GM23338 (cell line): Measurements from ENCODE around the gene BICDL2. TPM values are rescaled to one million over a fixed set of nuclear protein-coding genes. Genes with fewer than 3 reads are reported as not detected.

Experiments
- ATAC-seq: fragments of 200-7000 bp; cut with Tn5 transposase; 3 replicates; pipeline ENCODE4 v1.9.1; 2020
- DNase-seq: peaks from one replicate; pipeline ENCODE4 v3.0.0-alpha.2; 2015; ENCODE audit warnings: low spot score
- H2AFZ ChIP-seq: fragments of 200-600 bp; sonication (generic); 2 replicates; pipeline ENCODE4 v1.8.0; 2016; ENCODE audit warnings: antibody characterized with exemption, mild to moderate bottlenecking, moderate library complexity
- H3F3A ChIP-seq: fragments of 200-600 bp; sonication (generic); replicated peaks from 2 replicates; pipeline ENCODE4 v1.8.0; 2017; ENCODE audit warnings: antibody characterized with exemption, mixed run types, low read depth
- H3K27ac ChIP-seq: fragments of 200-600 bp; sonication (generic); 2 replicates; pipeline ENCODE4 v1.6.1; 2016; ENCODE audit warnings: low read depth
- H3K27me3 ChIP-seq: fragments of 200-600 bp; sonication (generic); 2 replicates; pipeline ENCODE4 v1.8.0; 2016; ENCODE audit warnings: mild to moderate bottlenecking, mixed run types, moderate library complexity; ENCODE audit not compliant: insufficient read depth
- H3K36me3 ChIP-seq: fragments of 200-600 bp; sonication (generic); 2 replicates; pipeline ENCODE4 v1.8.0; 2016; ENCODE audit warnings: mild to moderate bottlenecking; ENCODE audit not compliant: insufficient read depth
- H3K4me1 ChIP-seq: fragments of 200-600 bp; sonication (generic); 2 replicates; pipeline ENCODE4 v1.8.0; 2016; ENCODE audit warnings: mild to moderate bottlenecking, moderate library complexity; ENCODE audit not compliant: insufficient read depth
- H3K4me2 ChIP-seq: fragments of 200-600 bp; sonication (generic); 2 replicates; pipeline ENCODE4 v1.7.1; 2017; ENCODE audit warnings: mixed run types
- H3K4me3 ChIP-seq: fragments of 200-600 bp; sonication (generic); 2 replicates; pipeline ENCODE4 v1.6.1; 2016; ENCODE audit warnings: mixed run types
- H3K79me2 ChIP-seq: fragments of 200-600 bp; sonication (generic); replicated peaks from 2 replicates; pipeline ENCODE4 v1.8.0; 2017; ENCODE audit warnings: mild to moderate bottlenecking; ENCODE audit not compliant: insufficient read depth
- H3K9me2 ChIP-seq: fragments of 200-600 bp; sonication (generic); 2 replicates; pipeline ENCODE4 v1.8.0; 2017; ENCODE audit not compliant: insufficient read depth
- H4K20me1 ChIP-seq: fragments of 200-600 bp; sonication (generic); replicated peaks from 2 replicates; pipeline ENCODE4 v1.8.0; 2017; ENCODE audit warnings: mild to moderate bottlenecking; ENCODE audit not compliant: insufficient read depth
- H3K27ac Mint-ChIP-seq: 2 replicates; pipeline ENCODE4 v1.8.0; 2020; ENCODE audit warnings: inconsistent platforms, mild to moderate bottlenecking, moderate library complexity, mixed read lengths
- H3K27me3 Mint-ChIP-seq: 3 replicates; pipeline ENCODE4 v1.8.0; 2022; ENCODE audit warnings: low read depth, mild to moderate bottlenecking, moderate library complexity, mixed read lengths, inconsistent platforms; ENCODE audit not compliant: insufficient read depth, poor library complexity
- H3K36me3 Mint-ChIP-seq: 3 replicates; pipeline ENCODE4 v1.8.0; 2021; ENCODE audit warnings: low read depth, mild to moderate bottlenecking, inconsistent platforms, moderate library complexity, mixed read lengths
- H3K4me1 Mint-ChIP-seq: 3 replicates; pipeline ENCODE4 v1.8.0; 2020; ENCODE audit warnings: mild to moderate bottlenecking, inconsistent platforms, mixed read lengths
- H3K4me3 Mint-ChIP-seq: 3 replicates; pipeline ENCODE4 v1.8.0; 2021; ENCODE audit warnings: moderate library complexity, mild to moderate bottlenecking, inconsistent platforms, mixed read lengths
- H3K9me3 Mint-ChIP-seq: 3 replicates; pipeline ENCODE4 v1.8.0; 2020; ENCODE audit warnings: moderate library complexity, mild to moderate bottlenecking, inconsistent platforms, mixed read lengths
- ETS1 ChIP-seq: IDR thresholded peaks from 2 replicates; pipeline ENCODE4 v1.6.1; 2016; ENCODE audit warnings: antibody characterized with exemption
- EZH2 ChIP-seq: fragments of 200-600 bp; sonication (generic); IDR thresholded peaks from one replicate; pipeline ENCODE4 v1.8.0; 2017; ENCODE audit warnings: antibody characterized with exemption, mild to moderate bottlenecking, low read depth; ENCODE audit not compliant: unreplicated experiment
- EZH2phosphoT487 ChIP-seq: fragments of 200-600 bp; sonication (generic); IDR thresholded peaks from one replicate; pipeline ENCODE4 v1.8.1; 2018; ENCODE audit warnings: antibody characterized with exemption; ENCODE audit not compliant: unreplicated experiment
- POLR2AphosphoS5 ChIP-seq: IDR thresholded peaks from 2 replicates; pipeline ENCODE4 v1.6.1; 2016; ENCODE audit warnings: antibody characterized with exemption, low read depth
- ZNF331 ChIP-seq: fragments of 250-450 bp; sonication (Bioruptor Pico); IDR thresholded peaks from 2 replicates; pipeline ENCODE4 v1.5.0; 2020; ENCODE audit warnings: low read depth, mild to moderate bottlenecking, moderate library complexity
- ZNF462 ChIP-seq: fragments of 250-450 bp; sonication (Bioruptor Pico); IDR thresholded peaks from 2 replicates; pipeline ENCODE4 v1.5.0; 2020; ENCODE audit warnings: mild to moderate bottlenecking, moderate library complexity
- polyA plus RNA-seq: library from polyadenylated mRNA; unstranded; fragments of >200 nt; fragmentation: Nextera tagmentation; extraction: Ambion mirVana; gene quantifications from 2 replicates; pipeline ENCODE4 v1.2.1, GENCODE V29; 2016
- total RNA-seq: library from RNA; depleted of rRNA; stranded (reverse); fragments of >200 nt; shearing (Covaris generic); gene quantifications from 2 replicates; pipeline ENCODE4 v1.2.3, GENCODE V29; 2014
- TF ChIP-seq, protein P1 (sequence below), 2 experiments: fragments of 200-600 bp in 1 of 2; sonication (generic) in 1 of 2; conservative IDR thresholded peaks; 2 replicates each; pipeline versions ENCODE4 v1.5.1 to v1.6.1; 2016 to 2017; ENCODE audit warnings: antibody characterized with exemption in 2 of 2, low read depth in 2 of 2, mild to moderate bottlenecking in 2 of 2, moderate library complexity in 1 of 2

Gene BICDL2
- total and polyA plus RNA-seq, 2 experiments from 2014 or later: 12.7 to 18.4 TPM

GRCh38 chr16:3026609-3027488 is 9.9 kb downstream of the BICDL2 start:
- H3F3A ChIP-seq: peaks cover 51% of the 10 kb centered on the region
- no peak overlapping the region for H3K4me3 ChIP-seq
- H3K27ac ChIP-seq: no peak overlapping the region
- H3K4me1 ChIP-seq: peaks cover 38% of the 10 kb centered on the region
- H3K9me2 ChIP-seq: no peaks in the 10 kb centered on the region
- Mint-ChIP-seq H3K9me3 (no peaks in the 10 kb centered on the region; the same call in 1 of the 3 replicates), H3K27me3 (peaks cover 37% of the 10 kb centered on the region), H3K27ac (no peak overlapping the region), H3K4me1 (peaks cover 34% of the 10 kb centered on the region), H3K36me3 (peaks cover 49% of the 10 kb centered on the region), H3K4me3 (no peak overlapping the region; the same call in 2 of the 3 replicates)
- no peaks in the 10 kb centered on the region for H3K36me3 ChIP-seq
- peaks cover 24% of the 10 kb centered on the region for H4K20me1 ChIP-seq
- H2AFZ ChIP-seq: no peak overlapping the region
- TF ChIP-seq EZH2 (no peak), ZNF462 (no peak), ETS1 (no peak), ZNF331 (CRISPR knock-in tag) (no peak), EZH2phosphoT487 (no peak), POLR2AphosphoS5 (no peak; the same call in 1 of the 2 replicates)
- TF ChIP-seq, protein P1, sequence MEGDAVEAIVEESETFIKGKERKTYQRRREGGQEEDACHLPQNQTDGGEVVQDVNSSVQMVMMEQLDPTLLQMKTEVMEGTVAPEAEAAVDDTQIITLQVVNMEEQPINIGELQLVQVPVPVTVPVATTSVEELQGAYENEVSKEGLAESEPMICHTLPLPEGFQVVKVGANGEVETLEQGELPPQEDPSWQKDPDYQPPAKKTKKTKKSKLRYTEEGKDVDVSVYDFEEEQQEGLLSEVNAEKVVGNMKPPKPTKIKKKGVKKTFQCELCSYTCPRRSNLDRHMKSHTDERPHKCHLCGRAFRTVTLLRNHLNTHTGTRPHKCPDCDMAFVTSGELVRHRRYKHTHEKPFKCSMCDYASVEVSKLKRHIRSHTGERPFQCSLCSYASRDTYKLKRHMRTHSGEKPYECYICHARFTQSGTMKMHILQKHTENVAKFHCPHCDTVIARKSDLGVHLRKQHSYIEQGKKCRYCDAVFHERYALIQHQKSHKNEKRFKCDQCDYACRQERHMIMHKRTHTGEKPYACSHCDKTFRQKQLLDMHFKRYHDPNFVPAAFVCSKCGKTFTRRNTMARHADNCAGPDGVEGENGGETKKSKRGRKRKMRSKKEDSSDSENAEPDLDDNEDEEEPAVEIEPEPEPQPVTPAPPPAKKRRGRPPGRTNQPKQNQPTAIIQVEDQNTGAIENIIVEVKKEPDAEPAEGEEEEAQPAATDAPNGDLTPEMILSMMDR (conservative IDR thresholded peaks at IDR 0.05; ENCODE audit: low read depth in 2 of 2): no peak
- no peak overlapping the region for H3K4me2 ChIP-seq
- H3K27me3 ChIP-seq: peaks cover 16% of the 10 kb centered on the region
- peaks cover 9% of the 10 kb centered on the region; the same call in 1 of the 2 replicates for H3K79me2 ChIP-seq
- DNase-seq (no peak), ATAC-seq (no peak)
